Neutrophil (primary cell): Measurements from ENCODE around the gene PEX26.

Experiments used
- H3K27ac ChIP-seq: fragments of 200-600 bp; sonication (generic); 2 replicates; pipeline ENCODE4 v1.5.1; 2016; ENCODE audit warnings: mild to moderate bottlenecking, moderate library complexity
- H3K27me3 ChIP-seq: fragments of 200-600 bp; sonication (generic); 2 replicates; pipeline ENCODE4 v1.6.0; 2016; ENCODE audit warnings: mild to moderate bottlenecking
- H3K36me3 ChIP-seq: fragments of 200-600 bp; sonication (generic); 2 replicates; pipeline ENCODE4 v1.5.1; 2017
- H3K4me1 ChIP-seq, 2 experiments: fragments of 200-600 bp in 1 of 2; sonication (generic) in 1 of 2; 1 replicate in 1 of 2; 2 replicates in 1 of 2; pipeline versions ENCODE4 v1.5.1 to v1.6.1; 2013 to 2016; ENCODE audit warnings: low read depth in 1 of 2, low read length in 1 of 2, mild to moderate bottlenecking in 1 of 2, moderate library complexity in 1 of 2; ENCODE audit not compliant: control insufficient read depth in 1 of 2, insufficient read depth in 1 of 2
- H3K4me3 ChIP-seq, 2 experiments: fragments of 200-600 bp in 1 of 2; sonication (generic) in 1 of 2; 1 replicate in 1 of 2; 2 replicates in 1 of 2; pipeline ENCODE4 v1.5.1; 2013 to 2016; ENCODE audit warnings: low read depth in 1 of 2, low read length in 1 of 2, mild to moderate bottlenecking in 1 of 2, moderate library complexity in 1 of 2
- H3K9me3 ChIP-seq: fragments of 200-600 bp; sonication (generic); 2 replicates; pipeline ENCODE4 v1.5.1; 2016
- TF ChIP-seq, protein P1 (sequence below): fragments of 200-600 bp; sonication (generic); IDR thresholded peaks from 2 replicates; pipeline ENCODE4 v1.5.1; 2016; ENCODE audit warnings: antibody characterized with exemption

PEX26 gene

DNA sequence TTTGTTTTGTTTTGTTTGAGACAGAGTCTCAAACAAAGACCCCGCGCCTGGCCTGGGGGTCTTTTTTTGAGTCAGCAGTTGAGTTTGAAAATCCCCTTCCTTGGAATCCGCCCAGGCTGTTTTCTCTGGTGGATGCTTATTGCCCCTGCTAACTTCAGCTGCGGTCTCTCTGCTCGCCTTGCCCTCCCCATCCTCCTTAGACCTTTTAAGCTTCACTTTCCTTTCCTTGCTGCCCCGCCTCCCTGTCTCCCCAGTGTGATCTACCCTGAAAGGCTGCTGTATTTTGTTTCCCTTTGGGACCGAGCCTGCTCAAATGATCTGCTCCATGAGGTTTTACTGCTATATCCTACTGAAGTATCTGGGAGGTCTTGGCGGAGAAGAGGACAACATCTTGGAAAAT is 74.7 kb downstream of the PEX26 start:
- Histone ChIP-seq H3K27me3 (no peaks in the 10 kb centered on the region), H3K4me1 (peaks cover 7 to 8% of the 10 kb centered on the region in 2 experiments), H3K4me3 (no peak overlapping the region), H3K36me3 (no peaks in the 10 kb centered on the region), H3K27ac (no peak overlapping the region), H3K9me3 (no peaks in the 10 kb centered on the region)
- TF ChIP-seq, protein P1, sequence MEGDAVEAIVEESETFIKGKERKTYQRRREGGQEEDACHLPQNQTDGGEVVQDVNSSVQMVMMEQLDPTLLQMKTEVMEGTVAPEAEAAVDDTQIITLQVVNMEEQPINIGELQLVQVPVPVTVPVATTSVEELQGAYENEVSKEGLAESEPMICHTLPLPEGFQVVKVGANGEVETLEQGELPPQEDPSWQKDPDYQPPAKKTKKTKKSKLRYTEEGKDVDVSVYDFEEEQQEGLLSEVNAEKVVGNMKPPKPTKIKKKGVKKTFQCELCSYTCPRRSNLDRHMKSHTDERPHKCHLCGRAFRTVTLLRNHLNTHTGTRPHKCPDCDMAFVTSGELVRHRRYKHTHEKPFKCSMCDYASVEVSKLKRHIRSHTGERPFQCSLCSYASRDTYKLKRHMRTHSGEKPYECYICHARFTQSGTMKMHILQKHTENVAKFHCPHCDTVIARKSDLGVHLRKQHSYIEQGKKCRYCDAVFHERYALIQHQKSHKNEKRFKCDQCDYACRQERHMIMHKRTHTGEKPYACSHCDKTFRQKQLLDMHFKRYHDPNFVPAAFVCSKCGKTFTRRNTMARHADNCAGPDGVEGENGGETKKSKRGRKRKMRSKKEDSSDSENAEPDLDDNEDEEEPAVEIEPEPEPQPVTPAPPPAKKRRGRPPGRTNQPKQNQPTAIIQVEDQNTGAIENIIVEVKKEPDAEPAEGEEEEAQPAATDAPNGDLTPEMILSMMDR, result no peak

DNA sequence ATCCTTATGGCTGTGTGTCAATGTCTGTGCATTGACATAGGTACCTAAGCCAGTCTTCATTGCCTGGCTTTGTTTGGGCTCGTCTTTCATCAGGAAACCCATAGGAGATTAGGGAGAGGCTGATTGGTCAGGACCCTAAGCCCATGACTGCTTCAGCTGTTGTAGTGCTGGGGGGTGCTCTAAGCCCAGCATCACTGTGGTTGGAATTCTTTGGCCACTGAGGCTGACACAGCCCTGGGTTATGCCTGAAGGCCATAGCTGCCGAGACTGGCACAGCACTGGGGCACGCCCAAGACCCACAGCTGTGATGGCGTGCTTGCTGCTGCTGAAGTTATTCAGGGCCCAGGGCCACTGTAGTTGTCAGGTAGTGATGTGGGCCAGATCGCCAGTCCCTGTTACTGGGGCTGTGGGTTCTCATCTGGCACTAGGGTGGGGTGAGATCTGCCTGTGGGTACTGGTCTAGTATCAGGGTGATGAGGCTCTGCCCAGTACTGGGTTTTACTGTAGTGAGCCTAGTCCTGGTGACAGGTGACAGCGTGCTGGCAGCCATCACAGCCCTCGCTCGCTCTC is 77.1 kb downstream of the PEX26 start:
- no peaks in the 10 kb centered on the region for H3K9me3 ChIP-seq
- H3K27ac ChIP-seq, result no peak overlapping the region
- no peaks in the 10 kb centered on the region for H3K36me3 ChIP-seq
- TF ChIP-seq, protein P1, result no peak
- no peaks in the 10 kb centered on the region for H3K4me1 ChIP-seq
- no peaks in the 10 kb centered on the region for H3K27me3 ChIP-seq
- H3K4me3 ChIP-seq, result no peak overlapping the region
